ENCODE results near the gene HK1.
"Not testable (repeated sequence)": the region's sequence is repeated elsewhere in the genome, so short reads cannot be mapped to it uniquely, and the experiment has no call there.

Gene HK1

GRCh38 chr10:69320521-69320920, 42.2 kb downstream of the HK1 start:
- Histone ChIP-seq H3K4me3 (ENCODE audit: low read depth, low read length) (no peak overlapping the region), H3K4me1 (ENCODE audit: control insufficient read depth, insufficient read depth, low read length) (0 out of 2 replicates have a peak, but pooled peaks cover 3% of the 10 kb centered on the region)

GRCh38 chr10:69321039-69321715, 42.9 kb downstream of the HK1 start:
- POLR2A ChIA-PET: no interaction called here
- H3K36me3 ChIP-seq (ENCODE audit: control insufficient read depth in 2 of 2, insufficient read depth in 1 of 2, low read length in 2 of 2): no peaks in the 10 kb centered on the region
- no peak overlapping the region for H3K4me3 ChIP-seq (ENCODE audit: low read depth, low read length)
- H3K4me1 ChIP-seq (ENCODE audit: control insufficient read depth, insufficient read depth, low read length): 0 out of 2 replicates have a peak, but pooled peaks cover 3% of the 10 kb centered on the region
- CTCF ChIA-PET: interaction anchor here (0.7 kb wide), 1 partner anchor 165 kb away, joined by 3 read pairs; no protein-coding TSS in a partner anchor
- peak; percentile 42; the same call in 1 of the 2 replicates for TF ChIP-seq PRDM10 (tag by site-specific recombination; IDR thresholded peaks at IDR 0.05)
- TF ChIP-seq ZIC2 (tag by site-specific recombination; IDR thresholded peaks at IDR 0.05): peak; percentile 39
- no peak for TF ChIP-seq ZNF544 (tag by site-specific recombination; IDR thresholded peaks at IDR 0.05)
- peak; percentile 24 for TF ChIP-seq ZFHX2 (tag by site-specific recombination; conservative IDR thresholded peaks at IDR 0.05)
- peak; percentile 19; the same call in 1 of the 2 replicates for TF ChIP-seq EGR2 (tag by site-specific recombination; IDR thresholded peaks at IDR 0.05; ENCODE audit: low read depth)
- no peak for TF ChIP-seq GFI1B (tag by site-specific recombination; IDR thresholded peaks at IDR 0.05)
- TF ChIP-seq GLIS2 (tag by site-specific recombination; IDR thresholded peaks at IDR 0.05): peak; percentile 30; the same call in 1 of the 2 replicates
- peak; percentile 62 for TF ChIP-seq GLIS1 (tag by site-specific recombination; IDR thresholded peaks at IDR 0.05)
- H3K9me3 ChIP-seq (ENCODE audit: control insufficient read depth, insufficient read depth, low read depth, low read length): no peaks in the 10 kb centered on the region
- H3K27ac ChIP-seq (ENCODE audit: extremely low read depth, low read depth, low read length): no peak overlapping the region

More at GRCh38 chr10:69320521-69320920, 42.2 kb downstream of the HK1 start:
- CTCF ChIA-PET: interaction anchor here (1.2 kb wide), 1 partner anchor 70 kb away, joined by 5 read pairs; no protein-coding TSS in a partner anchor
- H3K27ac ChIP-seq (ENCODE audit: extremely low read depth, low read depth, low read length): no peak overlapping the region
- no peaks in the 10 kb centered on the region for H3K9me3 ChIP-seq (ENCODE audit: control insufficient read depth, insufficient read depth, low read depth, low read length)
- TF ChIP-seq EGR2 (tag by site-specific recombination; IDR thresholded peaks at IDR 0.05; ENCODE audit: low read depth) (peak; percentile 55; the same call in 1 of the 2 replicates), ZFHX2 (tag by site-specific recombination; conservative IDR thresholded peaks at IDR 0.05) (peak; percentile 56), ZNF549 (tag by site-specific recombination; IDR thresholded peaks at IDR 0.05) (no peak), ZNF660 (tag by site-specific recombination; IDR thresholded peaks at IDR 0.05) (no peak), ZNF133 (tag by site-specific recombination; IDR thresholded peaks at IDR 0.05) (no peak)
- no peaks in the 10 kb centered on the region for H3K36me3 ChIP-seq (ENCODE audit: control insufficient read depth in 2 of 2, insufficient read depth in 1 of 2, low read length in 2 of 2)
- POLR2A ChIA-PET: no interaction called here

- Histone ChIP-seq H3K4me1 (ENCODE audit: control insufficient read depth, insufficient read depth, low read length) (peaks cover 8% of the 10 kb centered on the region; the same call in 1 of the 2 replicates), H3K9me3 (ENCODE audit: control insufficient read depth, insufficient read depth, low read depth, low read length) (no peaks in the 10 kb centered on the region), H3K36me3 (ENCODE audit: control insufficient read depth in 2 of 2, insufficient read depth in 1 of 2, low read length in 2 of 2) (no peaks in the 10 kb centered on the region), H3K27ac (ENCODE audit: extremely low read depth, low read depth, low read length) (no peak overlapping the region), H3K4me3 (ENCODE audit: low read depth, low read length) (no peak overlapping the region)
- TF ChIP-seq, protein P1, sequence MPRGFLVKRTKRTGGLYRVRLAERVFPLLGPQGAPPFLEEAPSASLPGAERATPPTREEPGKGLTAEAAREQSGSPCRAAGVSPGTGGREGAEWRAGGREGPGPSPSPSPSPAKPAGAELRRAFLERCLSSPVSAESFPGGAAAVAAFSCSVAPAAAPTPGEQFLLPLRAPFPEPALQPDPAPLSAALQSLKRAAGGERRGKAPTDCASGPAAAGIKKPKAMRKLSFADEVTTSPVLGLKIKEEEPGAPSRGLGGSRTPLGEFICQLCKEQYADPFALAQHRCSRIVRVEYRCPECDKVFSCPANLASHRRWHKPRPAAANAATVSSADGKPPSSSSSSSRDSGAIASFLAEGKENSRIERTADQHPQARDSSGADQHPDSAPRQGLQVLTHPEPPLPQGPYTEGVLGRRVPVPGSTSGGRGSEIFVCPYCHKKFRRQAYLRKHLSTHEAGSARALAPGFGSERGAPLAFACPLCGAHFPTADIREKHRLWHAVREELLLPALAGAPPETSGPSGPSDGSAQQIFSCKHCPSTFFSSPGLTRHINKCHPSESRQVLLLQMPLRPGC (tag by site-specific recombination; IDR thresholded peaks at IDR 0.05): no peak
- TF ChIP-seq ZNF548 (tag by site-specific recombination; IDR thresholded peaks at IDR 0.05): no peak
- no peak for TF ChIP-seq ZNF629 (tag by site-specific recombination; IDR thresholded peaks at IDR 0.05)
- TF ChIP-seq ZNF660 (tag by site-specific recombination; IDR thresholded peaks at IDR 0.05): no peak
- CTCF ChIA-PET: interaction anchor here (0.7 kb wide), 1 partner anchor 166 kb away, joined by 3 read pairs; no protein-coding TSS in a partner anchor
- POLR2A ChIA-PET: no interaction called here
These were observed 43.6 kb downstream of the HK1 start for GRCh38 chr10:69321865-69322264.

- H3K27ac ChIP-seq (ENCODE audit: extremely low read depth, low read depth, low read length); CTCF ChIA-PET; H3K4me1 ChIP-seq (ENCODE audit: control insufficient read depth, insufficient read depth, low read length): not testable (repeated sequence)
These were observed 44.0 kb downstream of the HK1 start for GRCh38 chr10:69322346-69322745.

More at GRCh38 chr10:69322346-69322745, 44.0 kb downstream of the HK1 start:
- H3K4me3 ChIP-seq (ENCODE audit: low read depth, low read length); H3K9me3 ChIP-seq (ENCODE audit: control insufficient read depth, insufficient read depth, low read depth, low read length); H3K36me3 ChIP-seq (ENCODE audit: control insufficient read depth in 2 of 2, insufficient read depth in 1 of 2, low read length in 2 of 2); POLR2A ChIA-PET: not testable (repeated sequence)

Data from HEK293 (cell line).